NOMO-1 (cell line): ENCODE measurements around the gene AFF3.
A peak's percentile ranks its signal among the peaks of the same experiment; 100 is the strongest.

Experiments used
- DNase-seq, 2 experiments: peaks; one replicate each; lab custom pipeline; 2025; ENCODE audit not compliant: unreplicated experiment in 2 of 2; lab: John Stamatoyannopoulos, UW

AFF3 gene

GRCh38 chr2:100017633-100018032 is 124.8 kb downstream of the AFF3 start:
- no peak for DNase-seq

GRCh38 chr2:100016756-100017155 is 125.6 kb downstream of the AFF3 start:
- no peak for DNase-seq

DNA sequence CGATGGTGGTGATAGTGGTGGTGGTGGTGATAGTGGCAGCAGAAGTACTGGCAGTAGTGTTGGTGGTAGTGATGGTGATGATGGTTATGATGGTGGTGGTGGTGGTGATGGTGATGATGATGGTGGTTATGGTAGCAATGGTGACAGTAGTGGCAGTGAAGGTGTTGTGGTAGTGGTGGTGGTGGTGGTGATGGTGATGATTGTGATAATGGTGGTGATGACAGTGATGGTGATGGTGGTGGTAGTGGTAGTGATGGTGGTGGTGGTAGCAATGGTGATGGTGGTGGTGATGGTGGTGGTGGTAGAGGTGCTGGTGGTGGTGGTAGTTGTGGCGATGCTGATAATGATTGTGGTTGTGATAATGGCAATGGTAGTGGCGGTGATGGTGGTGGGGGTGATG is 126.5 kb downstream of the AFF3 start:
- no peak for DNase-seq

DNA sequence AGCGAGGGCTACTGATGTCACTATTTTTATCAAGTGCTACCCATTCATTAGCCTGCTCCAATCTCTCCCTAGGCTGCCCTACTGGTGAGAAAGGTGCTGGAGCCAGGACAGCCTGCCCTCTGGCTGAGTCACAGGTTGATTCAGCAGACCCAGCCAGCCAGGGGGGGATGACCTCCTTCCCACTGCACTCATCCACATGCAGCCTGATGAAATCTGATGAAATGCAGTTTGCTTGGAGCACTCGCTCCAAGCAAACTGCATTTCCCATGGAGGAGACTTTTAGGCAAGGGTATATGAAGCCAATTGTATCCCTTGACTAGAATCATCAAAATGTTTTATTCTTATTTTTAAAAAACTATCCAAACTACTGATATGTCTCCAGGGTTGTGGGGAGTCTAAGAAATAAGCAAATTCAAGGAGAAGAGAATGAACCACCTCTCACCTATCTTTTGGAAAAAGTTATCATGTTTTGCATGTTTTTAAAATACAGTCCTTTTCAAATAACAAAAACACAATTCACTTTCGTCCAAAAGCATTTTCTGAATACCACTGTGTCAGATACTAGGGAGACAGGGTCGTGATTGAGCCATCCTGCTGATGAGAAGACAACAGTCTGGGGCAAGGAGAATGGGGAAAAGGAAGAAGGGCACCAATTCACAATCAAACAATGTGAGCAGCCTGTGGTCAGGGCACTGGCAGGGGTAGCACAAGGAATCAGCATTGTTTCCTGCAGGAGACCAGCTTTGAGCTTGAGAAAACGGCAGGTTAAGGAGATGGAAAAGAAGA is 128.3 kb downstream of the AFF3 start:
- no peak for DNase-seq

DNA sequence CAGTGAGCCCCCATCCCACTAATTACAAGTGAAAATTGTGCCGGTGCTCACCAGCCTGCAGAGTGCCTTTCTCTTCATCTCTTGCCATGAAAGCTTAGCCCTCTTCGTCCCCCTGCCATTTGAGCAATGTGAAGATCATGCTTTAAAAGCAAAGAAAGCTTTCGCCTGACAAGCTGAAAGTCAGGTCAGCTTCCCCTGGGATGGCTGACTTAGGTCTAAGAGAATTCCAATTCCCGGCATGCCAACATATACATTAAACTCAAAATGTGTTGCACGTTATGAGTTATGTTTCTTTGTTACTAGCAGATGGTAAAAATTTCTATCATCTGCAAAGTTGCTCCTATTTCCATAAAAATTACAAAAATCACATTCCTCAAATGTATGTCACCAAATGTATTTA is 129.8 kb downstream of the AFF3 start:
- DNase-seq: no peak

DNA sequence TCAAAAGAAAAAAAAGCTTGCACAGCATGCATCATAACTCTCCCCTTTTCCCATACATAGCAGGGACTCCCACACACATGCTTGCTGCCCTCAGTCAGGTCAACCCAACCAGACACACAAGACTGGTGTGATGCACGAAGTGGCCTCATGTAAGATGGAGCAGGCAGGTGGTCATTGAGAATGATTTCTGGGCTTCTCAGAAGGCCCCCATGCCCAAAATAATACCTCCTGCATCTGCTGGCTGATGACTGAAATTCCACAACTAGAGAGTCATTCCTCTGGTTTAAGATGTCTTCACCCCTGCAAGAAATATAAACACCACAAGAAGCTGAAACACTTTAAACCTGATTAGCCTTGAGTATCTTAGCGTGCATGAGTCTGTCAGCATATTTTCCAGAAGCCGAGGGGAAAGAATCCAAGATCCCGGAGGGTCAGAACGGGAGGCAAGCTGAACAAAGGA is 131.1 kb downstream of the AFF3 start:
- no peak for DNase-seq

- no peak for DNase-seq
These were observed 131.8 kb downstream of the AFF3 start for GRCh38 chr2:100010606-100011005.

GRCh38 chr2:100009743-100010142 is 132.6 kb downstream of the AFF3 start:
- no peak for DNase-seq

- peak; percentile 46 to 88 for DNase-seq
These were observed 133.4 kb downstream of the AFF3 start for GRCh38 chr2:100008956-100009355.

DNA sequence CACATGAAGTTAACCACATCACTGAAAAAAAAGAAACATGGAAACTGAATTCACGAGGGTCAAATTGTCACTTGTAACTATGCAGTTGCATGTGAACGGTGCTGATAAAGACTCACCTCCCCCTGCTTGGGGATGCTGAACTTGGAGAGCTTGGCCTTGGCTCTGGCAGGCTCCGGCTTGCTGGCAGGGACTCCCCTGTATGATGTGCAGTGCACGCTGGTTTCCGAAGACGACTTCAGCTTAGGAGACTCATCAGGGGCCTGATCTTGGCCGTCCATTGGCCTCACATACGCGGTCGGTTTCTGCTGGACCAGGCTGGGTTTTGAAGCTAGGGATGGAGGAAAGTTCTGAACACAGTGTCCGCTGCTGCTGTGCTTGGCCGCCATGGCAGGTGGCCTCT is 135.9 kb downstream of the AFF3 start:
- no peak for DNase-seq

GRCh38 chr2:100004959-100005387 is 137.4 kb downstream of the AFF3 start:
- DNase-seq: no peak

DNA sequence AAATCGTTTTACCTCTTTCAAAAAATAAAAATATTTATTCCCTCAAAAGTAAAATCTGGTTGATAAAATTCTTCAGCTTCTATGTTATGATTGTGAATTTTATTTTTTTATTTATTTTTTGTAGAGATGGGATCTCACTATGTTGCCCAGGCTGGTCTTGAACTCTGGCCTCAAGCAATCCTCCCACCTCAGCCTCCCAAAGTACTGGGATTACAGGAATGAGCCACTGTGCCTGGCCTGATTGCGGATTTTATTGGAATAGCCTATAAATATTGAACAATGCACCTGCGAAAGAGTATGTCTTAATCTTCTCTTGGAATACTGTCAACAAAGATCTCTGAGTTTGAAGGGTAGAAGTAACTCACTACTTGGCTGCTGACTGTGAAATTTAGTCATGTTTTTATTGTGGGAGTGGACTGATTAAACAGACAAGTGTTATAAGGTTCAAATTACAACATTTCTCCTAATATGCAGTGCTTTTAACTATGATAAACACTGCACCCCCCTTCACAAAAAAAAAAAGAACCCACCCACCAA is 138.0 kb downstream of the AFF3 start:
- DNase-seq: no peak

DNA sequence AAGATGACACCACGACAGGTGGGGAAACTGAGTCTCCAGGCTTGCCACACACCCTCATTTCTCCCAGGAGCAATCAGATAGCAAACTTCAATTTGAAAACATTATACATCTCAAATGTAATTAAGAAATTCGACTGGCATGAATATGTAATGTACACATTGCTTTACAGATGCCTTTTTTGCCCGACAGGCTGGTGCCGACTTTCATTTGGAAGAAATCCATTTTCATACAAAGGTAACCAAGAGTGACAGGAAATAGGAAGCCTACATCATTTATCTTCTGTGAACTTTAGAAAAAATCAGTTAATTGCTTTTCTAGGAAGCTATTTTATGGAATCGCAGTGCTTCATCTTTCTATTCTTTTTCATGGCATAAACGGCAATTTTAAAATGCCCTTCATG is 140.3 kb downstream of the AFF3 start:
- DNase-seq: no peak

DNA sequence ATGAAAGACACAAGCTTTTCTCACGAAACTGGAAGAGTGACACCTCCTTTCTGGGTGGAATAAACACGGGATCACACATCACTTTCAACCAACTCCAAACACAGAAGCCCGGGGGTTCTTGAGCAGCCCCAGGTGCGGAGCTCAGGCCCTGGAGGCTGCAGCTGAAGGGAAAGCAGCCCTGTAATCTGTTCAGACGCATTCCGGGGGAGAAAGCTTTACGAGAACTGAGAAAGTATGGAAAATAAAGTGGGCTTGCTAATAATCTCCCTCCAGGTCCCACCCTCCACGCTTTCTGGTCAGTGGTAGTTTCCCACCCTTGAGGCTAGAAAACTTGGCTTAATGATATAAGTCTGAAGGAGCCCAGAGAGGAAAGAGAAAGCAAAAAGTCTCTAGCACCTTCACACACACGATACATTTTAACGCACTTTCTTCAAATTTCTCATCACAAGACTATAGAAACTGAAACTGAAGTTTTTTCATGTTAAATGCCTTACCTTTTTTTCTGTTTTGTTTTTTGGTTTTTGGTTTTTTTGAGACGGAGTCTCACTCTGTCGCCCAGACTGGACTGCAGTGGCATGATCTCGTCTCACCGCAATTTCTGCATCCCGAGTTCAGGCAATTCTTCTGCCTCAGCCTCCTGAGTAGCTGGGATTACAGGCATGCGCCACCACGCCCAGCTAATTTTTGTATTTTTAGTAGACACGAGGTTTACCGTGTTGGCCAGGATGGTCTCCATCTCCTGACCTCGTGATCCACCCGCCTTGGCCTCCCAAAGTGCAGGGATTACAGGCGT is 141.3 kb downstream of the AFF3 start:
- DNase-seq: no peak

DNA sequence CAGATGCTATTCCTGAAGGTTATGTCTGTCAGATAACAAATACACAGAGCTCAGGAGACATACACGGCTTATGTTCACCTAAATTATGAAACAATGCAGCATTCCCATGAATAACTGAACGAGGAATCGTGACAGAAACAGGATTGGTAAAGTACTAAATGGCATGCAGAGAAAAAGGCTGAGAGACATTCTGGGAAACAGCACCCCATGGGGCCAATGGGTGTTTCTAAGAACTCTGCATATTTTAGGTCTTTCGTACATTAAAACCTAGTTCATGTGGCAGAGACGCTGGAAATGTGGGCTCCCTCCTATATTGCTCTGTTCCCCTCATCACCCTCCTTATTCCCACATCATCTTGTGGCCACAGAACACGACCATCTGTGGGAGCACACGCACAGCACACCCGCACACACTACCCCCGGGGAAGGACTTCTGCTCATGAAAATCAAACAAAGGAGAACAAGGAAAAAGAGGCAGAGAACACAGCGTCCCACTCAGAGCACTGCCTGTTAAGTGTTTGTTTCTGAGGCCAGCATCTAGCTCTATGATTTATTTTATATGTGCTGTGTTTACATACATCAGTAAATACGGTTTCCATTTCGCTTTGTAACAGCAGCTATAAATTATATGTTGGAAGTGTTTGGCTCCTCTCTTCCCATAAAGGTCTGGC is 143.6 kb downstream of the AFF3 start:
- DNase-seq: no peak

DNA sequence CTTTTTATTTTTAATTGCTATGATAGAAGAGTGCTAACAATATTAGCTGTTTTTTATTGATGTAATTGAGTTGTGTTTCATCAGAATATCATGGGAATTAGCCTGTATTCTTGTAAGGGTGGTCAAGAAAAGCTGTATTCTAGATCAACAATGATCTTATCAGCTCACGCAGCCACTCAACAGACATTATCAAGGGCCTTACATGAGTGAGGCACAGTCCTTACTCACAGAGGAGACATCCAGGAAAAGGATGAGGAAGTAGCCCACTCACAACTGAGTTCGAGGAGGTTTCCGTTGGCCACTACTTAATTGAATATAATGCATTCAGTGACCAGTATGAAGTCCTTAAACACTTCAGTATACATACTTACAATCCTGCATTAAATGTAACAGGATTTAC is 152.5 kb downstream of the AFF3 start:
- DNase-seq: no peak

- no peak for DNase-seq
These were observed 153.8 kb downstream of the AFF3 start for GRCh38 chr2:99988599-99988998.

- DNase-seq: no peak
These were observed 155.2 kb downstream of the AFF3 start for GRCh38 chr2:99987160-99987559.

DNA sequence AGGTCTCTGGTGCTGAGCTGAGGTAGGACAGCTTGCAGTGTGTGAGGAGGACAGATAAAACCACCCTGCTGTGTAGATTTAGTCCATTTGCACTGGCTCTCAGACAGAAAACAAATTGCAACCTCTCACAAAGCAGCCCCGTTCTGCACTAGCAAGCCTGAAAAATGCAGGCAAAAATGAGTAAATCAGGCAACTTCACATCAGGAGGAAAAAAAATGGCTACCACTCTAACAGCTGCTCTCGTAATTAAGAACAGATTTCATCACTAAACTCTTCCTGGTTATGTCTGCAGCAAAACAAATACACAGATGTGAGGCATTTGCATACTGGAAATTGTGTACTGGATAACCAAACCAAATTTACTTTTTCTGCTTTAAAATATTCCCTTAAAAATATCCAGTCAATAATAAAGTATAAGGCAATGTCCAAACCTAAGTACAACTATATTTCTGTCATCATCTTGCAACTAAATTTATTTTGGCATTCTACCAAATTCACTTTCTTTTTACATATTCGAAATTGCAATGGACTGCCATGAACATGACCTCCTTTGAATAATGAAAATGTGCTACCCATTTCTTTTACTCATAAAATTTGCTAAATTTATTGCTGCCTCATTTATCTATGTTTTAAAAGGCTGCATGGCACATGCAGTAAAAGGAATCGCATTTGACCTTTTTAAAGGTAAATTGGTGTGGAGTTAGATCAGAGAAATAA is 157.4 kb downstream of the AFF3 start:
- DNase-seq: no peak

DNA sequence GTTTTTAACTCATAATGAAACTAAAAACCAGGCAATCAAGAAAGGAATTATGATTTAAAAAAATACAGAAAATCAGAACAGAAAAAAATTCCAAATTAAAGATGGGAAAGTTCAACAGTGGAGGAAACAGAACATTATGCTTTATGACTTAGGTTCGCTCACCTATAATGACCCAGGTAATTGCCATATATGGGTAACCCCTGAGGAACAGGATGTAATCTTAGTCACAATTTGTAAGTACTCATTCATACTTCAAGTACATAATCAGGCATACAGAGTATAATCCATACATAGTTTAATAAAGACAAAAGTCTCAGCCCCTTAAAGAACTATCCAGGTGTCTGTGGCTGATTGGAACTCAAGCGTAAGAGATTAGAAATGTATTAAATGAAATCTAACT is 159.6 kb downstream of the AFF3 start:
- no peak for DNase-seq

DNA sequence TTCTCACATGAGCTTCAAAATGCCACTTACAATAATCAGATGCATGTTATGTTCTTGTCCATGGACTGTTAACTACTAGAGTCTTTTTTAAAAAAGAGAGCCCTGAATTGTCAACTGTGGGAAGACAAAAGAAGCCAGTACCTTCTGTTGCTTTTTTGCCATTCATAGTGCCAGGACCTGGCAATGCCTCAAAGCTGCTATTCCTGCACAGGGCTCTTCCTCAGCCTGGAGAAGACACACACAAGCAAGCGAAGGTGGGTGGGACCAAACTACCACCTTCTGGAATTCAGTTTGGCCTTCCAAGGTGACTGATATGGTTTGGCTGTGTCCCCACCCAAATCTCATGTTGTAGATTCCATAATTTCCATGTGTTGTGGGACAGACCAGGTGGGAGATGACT is 160.6 kb downstream of the AFF3 start:
- no peak for DNase-seq
